Measurements from ENCODE around the gene ART5.

Gene ART5, protein sequence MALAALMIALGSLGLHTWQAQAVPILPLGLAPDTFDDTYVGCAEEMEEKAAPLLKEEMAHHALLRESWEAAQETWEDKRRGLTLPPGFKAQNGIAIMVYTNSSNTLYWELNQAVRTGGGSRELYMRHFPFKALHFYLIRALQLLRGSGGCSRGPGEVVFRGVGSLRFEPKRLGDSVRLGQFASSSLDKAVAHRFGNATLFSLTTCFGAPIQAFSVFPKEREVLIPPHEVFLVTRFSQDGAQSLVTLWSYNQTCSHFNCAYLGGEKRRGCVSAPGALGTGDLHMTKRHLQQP

DNA sequence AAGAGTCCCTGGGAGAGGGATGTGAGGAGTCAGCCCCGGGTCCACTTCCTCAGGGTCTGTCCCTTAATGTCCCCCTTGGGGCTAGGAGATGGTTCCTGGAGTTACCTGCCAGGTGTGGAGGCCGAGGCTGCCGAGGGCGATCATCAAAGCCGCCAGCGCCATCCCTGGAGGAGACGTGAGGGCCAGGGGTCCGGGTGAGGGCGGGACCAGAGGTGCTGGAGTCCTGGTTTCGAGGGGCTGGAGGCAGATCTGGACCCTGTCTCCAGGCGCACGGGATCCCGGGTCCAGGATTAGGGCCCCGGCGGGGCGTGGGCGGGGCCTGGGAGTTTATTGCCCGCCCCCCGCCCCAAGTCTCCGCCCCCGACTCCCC is at the start of gene ART5:
Gene ART5 (minus strand): TSS at position 292 of the 370 bp plus-strand sequence. CDS start 130 bp downstream, at position 162.
- DNase-seq = no peak

DNA sequence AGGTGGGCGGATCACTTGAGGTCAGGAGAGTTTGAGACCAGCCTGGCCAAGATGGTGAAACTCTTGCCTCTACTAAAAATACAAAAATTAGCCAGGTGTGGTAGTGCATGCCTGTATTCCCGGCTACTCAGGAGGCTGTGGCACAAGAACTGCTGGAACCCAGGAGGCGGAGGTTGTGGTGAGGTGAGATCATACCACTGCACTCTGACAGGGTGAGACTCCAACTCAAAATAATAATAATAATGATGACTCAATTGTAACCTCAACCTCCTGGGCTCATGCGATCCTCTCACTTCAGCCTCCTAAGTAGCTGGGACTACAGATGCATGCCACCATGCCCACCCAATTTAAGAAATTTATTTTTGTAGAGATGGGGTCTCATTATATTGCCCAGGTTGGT is 45.0 kb upstream of the ART5 start:
- no peak for DNase-seq

DNA sequence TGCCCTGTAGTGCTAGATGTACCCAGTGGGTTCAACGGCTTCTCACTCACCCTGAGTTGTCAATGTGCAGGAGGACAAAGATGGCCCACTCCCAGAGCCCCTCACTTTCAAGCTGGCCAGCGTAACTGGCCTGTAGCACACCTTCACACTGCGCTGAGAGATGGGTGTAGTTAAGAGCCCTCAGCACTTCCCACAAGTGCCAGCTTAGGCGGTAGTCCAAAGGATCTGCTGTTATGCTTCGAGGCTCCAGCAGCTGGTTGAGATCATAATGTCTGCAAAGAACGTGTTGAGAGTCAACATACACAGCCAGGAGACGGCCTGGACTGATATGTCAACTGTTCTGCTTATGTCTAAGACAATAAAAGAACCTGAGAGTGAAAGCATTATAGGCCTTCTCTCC is 44.1 kb upstream of the ART5 start:
- DNase-seq = no peak

DNA sequence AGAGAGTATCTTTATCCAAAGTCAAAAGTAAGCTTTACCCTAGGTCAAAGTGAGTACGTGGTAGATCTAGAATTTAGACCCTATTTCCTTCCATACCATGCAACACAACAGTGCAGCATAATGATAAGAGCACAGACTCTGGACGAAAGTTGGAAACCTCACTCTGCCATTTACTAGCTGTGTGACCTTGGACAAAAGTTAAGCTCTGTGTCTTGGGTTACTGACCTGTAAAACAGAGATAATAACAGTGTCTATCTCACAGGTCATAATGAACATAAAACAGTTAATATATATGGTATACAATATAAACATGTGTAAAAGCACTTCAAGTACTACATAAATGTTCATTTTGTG is 43.0 kb upstream of the ART5 start:
- no peak for DNase-seq

DNA sequence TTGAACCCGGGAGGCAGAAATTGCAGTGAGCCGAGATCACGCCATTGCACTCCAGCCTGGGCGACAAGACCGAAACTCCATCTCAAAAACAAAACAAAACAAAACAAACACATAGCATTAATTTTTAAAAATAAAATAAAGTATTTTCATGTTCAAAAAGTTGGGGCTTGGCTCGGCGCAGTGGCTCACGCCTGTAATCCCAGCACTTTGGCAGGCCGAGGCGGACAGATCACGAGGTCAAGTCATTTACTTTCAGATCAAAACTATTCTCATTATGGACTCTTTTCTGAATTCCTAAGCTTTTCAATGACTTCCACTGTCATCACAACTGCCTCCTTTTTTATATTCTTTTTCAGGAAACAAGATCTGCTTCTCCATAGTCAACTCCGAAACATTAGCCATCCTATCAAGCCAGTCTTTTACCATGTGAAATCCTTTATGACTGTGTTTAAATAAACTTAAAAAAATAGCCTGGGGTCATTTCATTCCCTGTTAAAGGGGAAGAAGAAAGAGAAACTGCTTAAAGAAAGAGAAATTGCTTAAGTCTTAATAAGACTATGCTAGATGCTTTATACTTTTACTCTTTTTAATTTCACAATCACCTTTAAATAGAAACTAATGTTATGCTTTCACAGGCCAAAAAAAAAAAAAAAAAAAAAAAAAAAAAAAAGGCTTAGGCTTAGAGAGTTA is 42.5 kb upstream of the ART5 start:
- DNase-seq = no peak

DNA sequence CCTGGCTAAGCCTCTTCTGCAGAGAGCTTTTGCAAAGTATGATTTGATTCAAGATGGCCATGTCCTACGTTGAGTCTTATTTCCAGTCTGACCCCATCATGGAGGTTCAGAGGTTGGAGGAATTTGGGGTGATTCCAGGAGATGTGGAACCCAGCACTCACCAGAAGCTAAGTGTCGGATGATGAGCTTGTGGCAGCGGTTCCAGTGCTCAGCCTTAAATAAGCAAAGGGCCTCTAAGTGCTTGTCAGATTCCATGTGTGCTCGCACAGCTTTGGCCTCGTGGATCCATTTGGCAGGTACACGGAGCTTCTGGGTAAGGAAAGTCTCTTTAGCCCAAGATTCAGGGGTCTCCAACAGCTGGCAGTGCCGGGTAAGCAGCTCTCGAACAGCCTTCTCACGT is 41.2 kb upstream of the ART5 start:
- peak in 1 of 2 experiments; percentile 13 for DNase-seq

DNA sequence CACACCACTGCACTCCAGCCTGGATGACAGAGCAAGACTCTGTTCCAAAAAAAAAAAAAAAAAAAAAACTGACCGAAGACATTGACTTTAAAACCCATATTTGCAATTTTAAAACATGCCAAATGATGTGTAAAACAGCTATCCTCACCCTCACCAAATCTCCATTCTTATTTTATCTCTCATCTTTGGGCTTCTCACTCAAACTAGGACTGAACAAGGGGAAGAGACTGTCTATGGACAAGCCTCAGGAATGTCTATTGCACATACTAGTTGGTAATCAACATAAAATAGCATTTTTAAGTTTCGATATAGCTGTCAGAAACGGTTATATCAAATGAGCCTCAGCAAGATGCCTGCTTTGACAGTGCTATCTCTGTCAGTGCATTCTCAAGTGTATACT is 37.3 kb upstream of the ART5 start:
- DNase-seq = no peak

DNA sequence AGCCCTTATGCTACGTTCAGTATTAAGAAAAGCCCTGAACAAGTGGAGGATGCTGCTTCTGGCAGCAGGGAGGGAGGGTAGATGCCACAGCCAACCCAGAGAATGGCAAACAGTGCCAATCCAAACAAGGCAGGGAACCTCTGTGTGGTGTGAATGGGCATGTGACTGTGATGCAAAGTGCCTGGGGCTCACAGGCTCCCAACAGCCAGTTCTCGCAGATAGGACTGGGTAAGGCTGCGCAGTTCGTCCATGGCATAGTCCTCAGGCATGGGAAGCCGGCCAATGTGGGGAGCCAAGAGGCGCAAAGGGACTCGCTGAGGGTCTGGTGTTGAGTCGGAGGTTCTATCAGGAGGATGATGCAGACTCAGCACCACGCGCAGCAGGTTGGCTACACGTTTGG is 34.2 kb upstream of the ART5 start:
- no peak for DNase-seq

DNA sequence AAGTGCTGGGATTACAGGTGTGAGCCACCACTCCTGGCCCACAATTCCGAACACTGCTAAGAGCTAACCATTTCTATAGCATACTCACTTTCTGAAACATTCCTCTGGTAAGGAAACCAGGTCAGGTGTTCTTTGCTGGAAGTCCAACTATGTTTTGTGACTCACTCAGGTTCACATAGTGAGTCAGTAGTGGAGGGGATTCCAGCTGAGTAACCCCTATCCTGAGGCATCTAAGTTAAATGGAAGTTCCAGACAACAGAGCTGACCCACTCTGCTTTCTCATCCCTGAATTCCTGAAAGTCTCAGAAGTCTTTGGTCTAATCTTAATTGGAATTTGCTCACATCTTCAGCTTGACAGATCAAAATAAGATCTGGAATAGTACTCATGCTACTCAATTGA is 32.4 kb upstream of the ART5 start:
- no peak for DNase-seq

DNA sequence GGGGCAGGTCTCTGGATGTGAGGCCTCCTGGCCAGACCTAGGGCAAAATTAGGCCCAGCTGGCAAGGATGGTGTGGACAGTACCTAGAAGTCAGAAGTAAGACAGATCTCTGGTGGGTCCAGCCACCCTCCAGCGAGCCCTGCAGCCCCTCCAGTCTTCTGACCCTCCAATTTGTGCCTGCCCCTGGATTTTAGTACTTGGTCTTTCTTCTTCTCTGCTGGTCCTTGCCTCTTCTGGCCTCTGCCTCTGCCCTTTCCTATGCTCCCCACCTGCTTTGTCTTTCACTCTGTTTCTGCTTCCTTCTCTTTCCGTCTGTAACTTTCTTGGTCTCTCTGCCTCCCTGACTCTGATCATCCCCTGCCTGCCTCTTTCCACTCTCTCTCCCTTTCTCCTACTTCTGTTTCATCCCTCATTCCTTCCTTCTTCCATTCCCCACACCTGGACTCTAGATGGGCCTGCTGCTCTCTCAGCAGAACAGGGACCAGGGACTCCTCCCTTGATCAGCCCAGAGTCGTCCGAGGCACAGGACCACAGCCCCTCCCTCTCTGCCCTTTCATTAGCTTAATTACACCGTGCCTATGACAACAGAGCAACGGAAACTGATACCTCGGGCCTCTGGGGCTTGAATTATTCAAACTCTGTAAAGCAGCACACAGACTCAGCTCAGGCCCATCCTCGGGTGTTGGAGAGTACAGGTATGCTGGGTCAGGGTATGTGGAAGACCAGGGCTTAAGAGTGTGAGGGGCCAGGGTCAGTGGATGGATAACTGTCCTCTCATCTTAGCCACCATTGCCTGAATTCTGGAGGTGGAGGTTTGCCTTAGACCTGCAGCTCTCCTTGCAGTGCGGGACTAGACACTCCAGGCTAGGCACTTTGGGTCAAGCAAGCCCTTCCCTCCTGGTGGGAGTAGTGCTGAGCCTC is 29.8 kb upstream of the ART5 start, which contains the start of gene CHRNA10:
Gene CHRNA10 (minus strand): TSS at position 51 of the 921 bp plus-strand sequence. CDS start 72 bp downstream, outside the sequence.
- no peak for DNase-seq

DNA sequence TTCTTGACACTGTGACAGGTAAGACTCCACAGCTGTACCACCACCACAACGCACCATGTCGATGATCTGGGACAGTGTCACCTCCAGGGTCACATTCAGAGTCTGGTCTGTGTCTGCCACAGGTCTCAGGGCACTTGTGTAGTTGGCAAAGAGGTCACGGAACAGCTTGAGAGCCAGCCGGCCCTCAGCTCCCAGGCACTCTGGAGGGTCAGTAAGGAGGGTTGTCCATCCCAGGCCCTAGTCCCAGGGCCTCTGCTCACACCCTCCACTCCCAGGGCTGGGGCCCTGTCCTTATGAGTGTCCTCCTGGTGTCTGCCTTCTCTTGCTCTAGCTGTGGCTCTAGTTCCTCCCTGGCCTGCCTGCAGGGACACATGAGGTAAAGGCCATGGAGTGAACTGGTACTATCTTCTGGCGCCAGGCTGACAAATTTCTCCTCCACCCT is 28.0 kb upstream of the ART5 start:
- DNase-seq = no peak

DNA sequence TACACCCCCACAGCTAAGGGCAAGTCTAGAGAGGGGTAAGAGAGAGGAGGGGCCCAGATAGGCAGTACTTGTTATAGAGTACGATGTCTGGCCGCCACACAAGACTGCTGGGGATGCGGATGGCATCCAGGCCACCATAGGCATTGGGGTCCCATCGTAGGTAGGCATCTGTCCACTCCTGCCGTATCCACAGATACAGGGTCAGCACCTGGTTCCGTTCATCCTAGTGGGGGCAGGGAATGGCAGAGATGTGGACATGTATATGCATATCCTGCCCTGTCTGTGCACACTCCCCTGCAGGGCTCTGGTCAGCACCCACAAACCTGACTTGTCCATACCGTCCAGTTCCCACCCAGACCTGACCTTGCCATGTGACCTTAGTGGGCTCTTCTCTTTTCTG is 27.3 kb upstream of the ART5 start:
- DNase-seq = no peak

DNA sequence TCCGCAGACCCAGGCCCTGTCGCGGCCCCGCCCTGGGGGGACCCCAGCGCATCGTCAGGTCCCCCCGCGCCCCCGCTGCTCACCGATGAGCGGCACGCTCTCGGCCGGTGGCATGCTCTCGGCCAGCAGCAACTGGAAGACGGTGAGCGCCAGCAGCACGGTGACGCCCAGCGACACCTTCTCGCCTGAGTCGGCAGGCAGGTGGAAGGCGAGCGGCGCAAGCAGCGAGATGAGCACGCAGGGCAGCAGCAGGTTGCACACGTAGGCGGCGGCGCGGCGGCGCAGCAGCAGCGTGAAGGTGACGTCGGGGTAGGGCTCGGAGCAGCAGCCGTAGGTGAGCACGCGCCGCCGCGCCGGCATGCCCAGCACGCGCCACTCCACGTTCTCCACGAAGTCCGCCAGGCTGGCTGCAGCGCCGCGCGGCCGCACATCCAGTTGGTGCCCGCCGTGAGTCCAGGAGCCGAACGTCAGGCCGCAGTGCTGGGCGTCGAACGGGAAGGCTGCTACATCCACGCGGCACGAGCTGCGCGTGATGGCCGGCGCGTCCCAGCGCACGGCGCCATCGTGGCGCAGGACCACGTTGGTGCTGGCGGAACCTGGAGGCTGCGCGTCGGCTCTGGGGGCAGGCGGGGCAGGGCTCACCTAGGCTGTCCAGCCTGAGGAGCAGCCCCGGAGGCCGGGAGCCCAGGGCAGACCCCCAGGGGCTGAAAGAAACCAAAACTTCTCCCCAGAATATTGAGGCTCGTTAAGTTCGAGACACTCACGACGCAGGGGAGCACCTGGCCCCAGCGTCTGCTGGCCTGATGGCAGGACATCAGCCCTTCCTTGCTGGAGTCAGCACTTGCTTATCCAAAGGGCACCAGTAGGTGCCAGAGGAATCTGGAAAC is 25.6 kb upstream of the ART5 start:
- DNase-seq = no peak

DNA sequence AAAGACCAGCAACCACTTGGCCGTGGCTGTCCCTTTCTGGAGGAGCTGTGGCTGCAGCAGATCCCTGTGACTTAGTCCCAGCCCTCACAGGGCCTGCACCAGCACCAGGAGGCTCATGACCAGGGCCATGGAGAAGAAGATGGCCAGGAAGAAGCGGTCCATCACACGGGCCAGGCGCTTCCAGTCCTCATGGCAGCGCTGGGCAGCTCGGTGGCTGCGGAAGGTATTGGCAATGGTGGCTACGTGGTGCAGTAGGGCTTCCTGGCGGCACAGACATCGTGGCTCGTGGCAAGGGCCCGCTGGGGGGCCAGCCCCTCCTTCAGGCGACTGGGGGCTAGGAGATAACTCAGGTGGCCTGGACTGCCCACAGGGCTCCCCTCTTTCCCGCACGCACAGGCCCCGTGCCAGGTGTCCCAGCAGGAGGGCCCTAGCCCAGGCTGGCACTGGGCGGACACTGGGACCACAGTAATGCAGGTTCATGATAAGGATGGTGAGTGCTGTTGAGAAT is 24.3 kb upstream of the ART5 start:
- DNase-seq = no peak

DNA sequence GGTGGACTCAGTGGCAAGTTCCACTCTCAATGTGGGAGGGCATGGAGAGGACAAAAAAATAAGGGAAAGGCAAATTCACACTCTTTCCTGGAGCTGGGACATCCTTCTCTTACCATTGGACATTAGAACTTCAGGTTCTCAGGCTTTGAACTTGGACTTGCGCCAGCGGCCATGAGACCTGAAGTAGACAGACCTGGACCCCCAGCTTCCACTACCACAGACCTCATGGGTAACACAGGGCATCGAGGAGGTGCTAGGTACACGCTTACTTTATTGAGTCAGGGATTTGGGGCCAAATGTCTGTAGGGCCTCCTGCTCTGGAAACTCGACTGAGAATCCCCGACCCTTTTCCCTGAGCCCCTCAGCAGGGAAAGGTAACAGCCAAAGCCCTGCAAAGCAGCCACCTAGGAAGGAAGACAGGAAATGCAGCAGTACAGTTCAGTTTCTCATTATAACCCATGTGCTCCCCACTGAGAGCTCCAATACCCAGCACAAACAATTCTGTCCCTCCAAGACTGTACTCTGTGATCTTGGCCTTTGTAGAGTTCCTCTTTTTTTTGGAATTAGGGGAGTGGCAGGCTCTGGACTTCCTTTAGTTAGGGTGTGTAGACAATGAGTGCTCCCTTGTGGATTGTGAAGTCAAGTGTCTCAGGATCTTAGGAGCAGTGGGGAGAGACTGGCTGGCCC is 23.7 kb upstream of the ART5 start:
- DNase-seq = no peak

DNA sequence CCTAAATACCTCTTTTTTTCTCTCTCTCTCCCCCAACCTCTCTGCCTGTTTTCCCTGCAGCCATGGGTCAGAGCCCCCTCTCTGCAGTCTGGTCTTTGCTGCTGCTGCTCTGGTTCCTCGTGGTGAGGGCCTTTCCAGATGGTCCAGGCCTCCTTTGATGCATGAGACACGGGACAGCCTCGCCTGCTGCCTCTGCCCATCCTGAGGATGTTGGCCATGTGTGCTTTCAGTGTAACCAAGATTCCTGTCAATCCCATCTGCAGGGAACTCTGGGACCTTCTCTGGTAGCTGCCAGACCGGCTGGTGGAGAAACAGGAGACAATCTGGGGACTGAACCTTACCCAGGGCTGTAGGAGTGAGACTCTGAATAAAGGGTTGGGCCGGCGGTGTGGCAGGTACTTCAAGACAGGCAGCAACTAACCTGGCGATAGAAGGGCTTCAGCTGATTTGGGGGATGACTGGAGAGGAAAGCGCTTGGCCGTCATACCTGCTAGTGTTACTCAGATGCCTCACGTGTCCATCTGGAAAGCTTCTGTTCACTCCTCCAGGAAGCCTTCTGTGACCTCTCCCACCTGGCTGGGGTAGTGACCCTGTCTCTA is 22.3 kb upstream of the ART5 start:
- DNase-seq = no peak

DNA sequence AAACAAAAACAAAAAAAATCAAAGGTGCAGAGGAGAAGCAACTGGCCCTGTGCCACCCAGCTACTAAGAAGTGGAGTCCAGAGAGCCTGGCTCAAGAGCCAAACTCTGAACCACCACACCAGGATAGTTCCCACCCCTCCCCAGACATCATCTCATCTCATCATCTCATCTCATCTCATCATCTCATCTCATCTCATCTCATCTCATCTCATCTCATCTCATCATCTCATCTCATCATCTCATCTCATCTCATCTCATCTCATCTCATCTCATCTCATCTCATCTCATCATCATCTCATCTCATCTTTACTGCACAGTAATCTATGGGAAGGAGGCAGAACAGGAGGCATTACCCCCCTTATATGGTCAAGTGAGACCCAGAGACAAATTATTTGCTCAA is 21.1 kb upstream of the ART5 start:
- DNase-seq = no peak

DNA sequence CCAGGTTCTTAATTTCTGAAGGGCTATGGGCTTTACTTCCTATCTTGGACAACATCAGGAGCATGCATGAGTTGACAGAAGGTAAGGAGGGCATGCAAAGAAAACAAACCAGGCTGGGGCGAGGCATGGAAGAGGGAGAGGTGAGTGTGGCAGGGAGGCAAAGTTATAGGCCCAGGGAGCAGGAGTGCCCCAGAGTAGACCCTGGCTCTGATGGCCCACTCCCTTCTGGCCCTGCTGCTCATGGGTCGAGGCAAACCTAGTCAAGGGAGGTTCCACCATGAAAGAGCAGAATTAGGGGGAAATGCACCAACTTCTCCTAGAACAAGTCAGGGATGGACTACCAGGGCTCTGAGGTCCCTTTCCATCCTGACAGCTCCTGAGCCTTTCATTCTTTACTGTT is 19.2 kb upstream of the ART5 start:
- no peak for DNase-seq

DNA sequence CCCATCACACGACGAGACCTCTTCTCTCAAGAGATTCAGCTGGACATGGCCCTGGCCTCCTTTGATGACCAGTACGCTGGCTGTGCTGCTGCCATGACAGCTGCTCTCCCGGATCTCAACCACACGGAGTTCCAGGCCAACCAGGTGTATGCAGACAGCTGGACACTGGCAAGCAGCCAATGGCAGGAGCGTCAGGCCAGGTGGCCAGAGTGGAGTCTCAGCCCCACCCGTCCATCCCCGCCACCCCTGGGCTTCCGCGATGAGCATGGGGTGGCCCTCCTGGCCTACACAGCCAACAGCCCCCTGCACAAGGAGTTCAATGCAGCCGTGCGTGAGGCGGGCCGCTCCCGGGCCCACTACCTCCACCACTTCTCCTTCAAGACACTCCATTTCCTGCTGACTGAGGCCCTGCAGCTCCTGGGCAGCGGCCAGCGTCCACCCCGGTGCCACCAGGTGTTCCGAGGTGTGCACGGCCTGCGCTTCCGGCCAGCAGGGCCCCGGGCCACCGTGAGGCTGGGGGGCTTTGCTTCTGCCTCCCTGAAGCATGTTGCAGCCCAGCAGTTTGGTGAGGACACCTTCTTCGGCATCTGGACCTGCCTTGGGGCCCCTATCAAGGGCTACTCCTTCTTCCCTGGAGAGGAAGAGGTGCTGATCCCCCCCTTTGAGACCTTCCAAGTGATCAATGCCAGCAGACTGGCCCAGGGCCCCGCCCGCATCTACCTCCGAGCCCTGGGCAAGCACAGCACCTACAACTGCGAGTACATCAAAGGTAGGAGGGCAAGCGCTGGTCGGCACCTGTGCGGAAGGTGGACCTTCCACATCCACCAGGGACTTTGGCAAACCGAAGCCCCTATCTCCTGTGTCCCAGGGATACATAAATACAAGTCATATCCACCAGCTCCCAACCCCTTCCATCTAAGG is 18.1 kb upstream of the ART5 start:
- DNase-seq = no peak

DNA sequence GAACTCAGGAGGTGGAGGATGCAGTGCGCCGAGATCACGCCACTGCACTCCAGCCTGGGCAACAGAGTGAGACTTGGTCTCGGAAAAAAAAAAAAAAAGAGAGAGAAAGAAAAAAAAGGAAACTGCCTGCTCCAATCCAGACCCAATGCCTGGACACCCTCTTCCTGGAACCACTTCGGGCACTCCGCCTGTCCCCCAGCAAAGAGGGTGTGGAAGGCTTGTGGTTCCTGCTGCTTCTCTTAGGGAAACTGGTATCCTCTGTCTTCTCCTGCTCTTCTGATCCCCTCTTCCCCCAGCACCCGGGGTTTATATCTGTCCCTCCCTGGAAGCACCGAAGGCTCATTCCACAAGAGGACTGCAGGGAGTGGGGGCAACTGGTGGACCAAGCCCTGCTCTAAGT is 16.5 kb upstream of the ART5 start:
- no peak for DNase-seq
